Renal cortex interstitium (tissue), 11 donors: ENCODE data around the gene CCNL1. TPM values are rescaled to one million over a fixed set of nuclear protein-coding genes. Genes with fewer than 3 reads are reported as not detected.

Experiments used
- DNase-seq, 11 donors: peaks; one replicate each; pipeline ENCODE4 v3.0.0-alpha.2; 2013; ENCODE audit warnings: low read depth in 9 of 11, low spot score in 4 of 11; ENCODE audit errors: extremely low read depth in 1 of 11
- polyA plus RNA-seq, 3 donors: library from polyadenylated mRNA; unstranded; fragments of 120-200 nt; gene quantifications; one replicate each; pipeline ENCODE4 v1.2.1, GENCODE V29; 2013; ENCODE audit not compliant: insufficient read length in 3 of 3

The CCNL1 gene
- polyA plus RNA-seq, 3 donors: 145 to 231 (median 205) TPM

DNA sequence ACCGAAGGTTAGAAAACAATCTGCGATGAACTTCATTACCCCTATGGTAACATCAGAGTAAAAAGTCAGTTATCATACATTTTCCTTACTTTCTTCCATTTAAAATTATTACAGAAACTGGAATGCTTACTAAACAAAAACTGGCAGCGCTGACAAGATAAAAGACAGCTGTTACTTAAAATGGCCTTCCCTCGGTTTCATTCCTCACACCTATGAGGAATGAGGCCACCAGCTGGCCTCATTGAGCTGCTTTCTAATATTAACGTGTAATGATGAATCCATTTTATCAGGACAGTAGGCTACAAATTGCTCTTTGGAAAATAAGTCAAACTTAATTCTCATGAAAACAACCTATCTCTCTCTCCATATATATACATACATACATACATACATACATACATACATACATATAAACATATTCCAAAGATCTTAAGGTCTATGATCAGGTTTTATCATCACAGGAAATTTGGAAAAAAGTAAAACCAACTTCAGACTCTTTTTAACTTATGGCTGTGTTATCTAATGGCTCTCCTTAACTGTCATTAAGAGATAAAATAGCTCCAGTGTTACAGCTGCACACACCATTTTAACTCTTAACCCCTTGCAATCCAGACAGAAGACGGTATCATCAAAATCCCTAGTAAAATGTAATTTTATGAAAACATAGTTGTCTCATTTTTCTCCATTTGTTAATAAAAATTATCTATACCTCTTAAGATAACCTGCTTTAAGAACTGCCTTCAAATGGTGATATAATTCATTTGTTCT is 5.2 kb downstream of the CCNL1 start:
- no peak for DNase-seq

DNA sequence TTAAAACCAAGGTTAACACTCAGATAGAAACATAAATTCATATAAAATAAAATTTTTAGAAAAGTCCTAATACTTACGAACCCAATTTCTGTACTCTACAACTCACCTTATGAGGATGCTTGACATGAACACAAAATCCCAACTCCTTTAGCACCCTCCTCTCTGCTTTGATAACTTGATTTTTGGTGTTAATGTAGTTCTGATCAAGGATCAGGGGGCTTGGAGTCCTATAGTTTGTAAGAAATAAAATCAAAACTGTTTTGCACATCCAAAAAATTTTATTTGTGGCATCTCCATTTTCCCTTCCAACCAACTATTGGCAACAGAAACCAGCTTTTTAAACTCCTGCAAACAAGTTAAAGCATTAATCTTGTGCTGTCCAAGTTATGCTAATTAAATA is 7.0 kb downstream of the CCNL1 start:
- DNase-seq: no peak

DNA sequence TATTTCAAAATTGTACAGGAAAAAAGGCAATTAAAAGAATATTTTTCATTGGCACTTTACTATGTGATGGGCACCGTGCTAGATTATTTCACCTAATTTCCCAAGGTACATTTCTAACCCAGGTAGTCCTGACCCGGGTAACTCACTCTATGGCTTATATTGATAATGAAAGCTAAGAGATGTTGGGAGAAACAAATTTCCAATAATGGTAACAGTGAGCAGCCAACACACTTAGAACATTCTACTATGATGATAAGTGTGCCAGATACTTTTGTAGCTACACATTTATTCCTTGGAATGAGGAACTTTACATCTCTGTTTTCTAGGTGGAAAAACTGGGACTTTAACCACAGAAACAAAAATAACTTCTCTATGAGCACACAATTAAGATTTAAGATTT is 7.5 kb downstream of the CCNL1 start:
- no peak for DNase-seq

DNA sequence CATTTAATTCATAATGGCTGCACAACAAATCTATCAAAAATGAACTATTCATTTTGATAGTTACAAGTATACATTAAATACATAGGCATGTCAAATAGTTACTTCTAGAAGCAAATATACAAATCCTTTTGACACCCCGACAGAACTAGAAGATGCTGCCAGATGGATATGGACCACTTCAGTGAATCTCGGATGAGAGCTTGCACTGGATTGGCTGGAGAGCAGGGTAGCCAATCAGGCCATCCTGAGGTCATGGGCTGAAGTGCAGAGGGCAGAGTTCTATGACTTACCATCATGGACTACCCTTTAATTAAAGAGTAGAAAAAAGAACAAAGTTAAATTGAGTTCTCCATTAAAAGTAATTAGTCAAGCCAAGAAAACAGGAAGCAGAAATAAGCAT is 8.3 kb downstream of the CCNL1 start:
- no peak for DNase-seq

DNA sequence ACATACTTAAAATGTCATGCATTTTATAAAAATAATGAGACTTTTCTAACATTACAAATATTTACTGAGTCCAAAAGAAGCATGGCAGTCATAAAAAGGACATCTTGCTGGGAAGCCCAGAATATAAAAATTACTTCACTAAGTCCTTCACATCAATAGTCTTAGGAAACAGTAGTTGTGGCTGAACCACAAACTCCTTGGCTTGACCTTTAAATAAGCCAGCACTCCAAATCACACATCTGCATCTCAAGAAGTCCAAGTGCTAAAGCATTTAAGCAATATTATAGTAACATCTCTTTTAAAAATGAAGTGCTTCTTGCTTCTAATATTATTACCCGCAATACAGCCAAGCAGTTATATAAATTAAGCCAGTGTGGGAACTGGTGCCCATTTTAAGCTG is 8.8 kb downstream of the CCNL1 start:
- DNase-seq: no peak

DNA sequence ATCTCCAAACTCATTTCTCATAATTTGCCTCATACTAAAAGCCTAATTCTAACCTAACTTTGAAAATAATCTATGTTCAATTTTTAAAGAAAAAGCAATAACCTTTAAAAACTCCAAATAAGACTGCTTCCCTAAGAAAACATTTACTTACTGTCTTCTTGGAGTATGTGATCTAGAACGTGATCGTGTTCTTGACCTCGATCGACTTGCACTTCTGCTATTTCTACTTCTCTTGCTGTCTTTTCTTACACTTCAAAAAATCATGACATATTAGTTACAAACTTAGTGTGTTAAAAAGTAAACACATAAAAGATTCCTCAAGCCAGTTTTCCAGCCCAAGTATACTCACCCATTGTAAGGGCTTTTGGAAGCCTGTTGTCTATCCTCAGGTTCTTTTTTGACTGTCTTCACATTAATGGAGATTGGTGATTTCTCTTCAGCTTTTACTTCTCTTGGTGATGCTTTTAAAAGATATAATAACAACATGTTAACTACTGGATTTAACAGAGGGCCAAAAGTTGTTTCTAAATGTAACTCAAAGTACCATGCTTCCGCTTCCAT is 10.7 kb downstream of the CCNL1 start:
- DNase-seq: no peak

DNA sequence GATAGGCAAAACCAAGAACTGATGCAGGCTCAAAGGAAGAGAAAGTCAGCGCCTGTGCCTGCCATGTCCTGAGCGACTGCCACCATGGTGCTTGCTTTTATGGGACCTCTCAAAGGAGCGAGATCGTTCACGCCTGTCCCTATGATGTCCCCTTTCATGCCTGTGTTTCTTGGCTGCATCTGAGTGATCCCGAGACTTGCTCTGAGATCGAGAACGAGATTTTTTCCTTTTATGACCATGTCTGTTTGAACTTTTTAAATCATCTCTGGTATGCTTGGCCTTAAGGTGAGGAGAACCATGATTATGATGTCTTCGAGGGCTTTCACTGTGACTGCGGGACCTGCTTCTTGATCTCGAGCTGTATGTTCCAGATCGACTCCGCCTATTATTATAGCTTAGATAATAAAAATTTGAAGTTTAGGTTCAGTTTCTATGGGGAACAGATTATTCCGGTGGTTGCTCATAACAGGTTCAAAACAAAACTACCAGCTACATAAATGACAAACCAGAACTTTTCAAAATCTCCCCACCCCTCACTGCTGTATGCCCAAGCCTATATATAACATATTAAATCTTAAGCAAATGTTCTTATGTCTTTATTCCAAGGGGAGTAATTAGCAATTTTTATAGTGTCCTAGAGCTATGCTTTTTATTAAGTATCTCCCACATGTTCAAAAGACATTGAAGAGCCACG is 11.6 kb downstream of the CCNL1 start:
- DNase-seq: no peak

DNA sequence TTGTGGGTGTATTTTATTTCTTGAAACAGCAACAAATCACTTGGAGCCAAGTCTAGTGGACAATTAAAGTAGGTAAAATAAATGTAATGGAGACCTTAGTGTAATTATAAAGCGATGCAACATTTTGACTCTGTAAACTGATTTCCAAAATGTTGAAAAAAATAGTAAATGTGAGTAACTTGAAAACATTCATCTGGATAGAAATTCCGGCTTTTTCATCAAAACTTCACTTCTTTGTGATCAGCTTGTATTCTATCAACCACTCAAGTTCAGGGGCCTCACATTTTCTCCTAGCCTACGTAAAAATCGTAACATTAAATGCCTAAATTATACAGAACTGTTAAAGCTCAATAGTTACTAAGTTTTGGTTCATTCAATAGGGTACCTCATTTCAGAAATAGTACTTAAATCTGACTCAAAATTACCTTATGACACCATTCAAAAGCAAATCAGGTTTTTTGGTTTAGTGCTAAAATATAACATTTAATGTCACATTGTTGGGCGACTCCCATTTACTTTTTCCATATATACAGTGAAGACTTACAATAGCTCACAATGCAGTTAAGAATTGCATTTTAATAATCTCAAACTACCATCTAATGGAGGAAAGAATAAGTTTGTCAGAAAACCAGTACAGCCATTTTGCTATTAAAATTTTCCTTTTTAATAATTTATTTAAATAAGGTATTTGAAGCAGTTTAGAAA is 12.7 kb downstream of the CCNL1 start:
- no peak for DNase-seq

DNA sequence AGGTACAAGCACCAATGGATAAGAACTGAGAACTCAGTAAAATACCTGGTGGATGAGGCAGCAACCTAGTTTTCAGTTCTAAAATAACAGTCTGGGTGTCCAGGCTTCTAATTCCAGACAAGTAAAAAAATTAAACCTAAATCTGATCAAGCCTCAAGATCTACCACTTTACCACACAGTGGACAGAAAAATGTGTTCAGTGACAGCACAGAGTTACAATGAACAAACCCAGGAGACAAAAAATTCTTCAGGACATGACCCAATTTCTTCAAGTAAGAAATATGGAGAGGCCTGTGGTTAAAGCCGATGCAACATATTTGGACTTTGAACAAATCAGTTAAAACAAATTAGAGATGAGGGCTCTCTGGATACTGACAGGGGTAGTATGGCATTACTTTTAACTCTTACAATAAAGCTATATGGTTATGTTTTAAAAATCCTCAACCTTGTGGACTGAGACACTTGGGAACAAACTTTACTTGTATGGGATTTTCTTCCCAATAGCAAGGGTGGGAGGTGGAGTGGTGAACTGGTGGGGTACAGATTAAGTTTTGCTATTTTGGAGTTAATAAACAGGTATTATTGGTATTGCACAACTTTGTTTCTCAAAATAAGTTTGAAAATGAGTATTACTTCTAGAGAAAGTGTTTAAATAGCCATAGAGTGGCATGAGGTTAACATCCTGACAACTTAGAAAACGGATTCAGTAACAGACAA is 14.2 kb downstream of the CCNL1 start:
- no peak for DNase-seq

DNA sequence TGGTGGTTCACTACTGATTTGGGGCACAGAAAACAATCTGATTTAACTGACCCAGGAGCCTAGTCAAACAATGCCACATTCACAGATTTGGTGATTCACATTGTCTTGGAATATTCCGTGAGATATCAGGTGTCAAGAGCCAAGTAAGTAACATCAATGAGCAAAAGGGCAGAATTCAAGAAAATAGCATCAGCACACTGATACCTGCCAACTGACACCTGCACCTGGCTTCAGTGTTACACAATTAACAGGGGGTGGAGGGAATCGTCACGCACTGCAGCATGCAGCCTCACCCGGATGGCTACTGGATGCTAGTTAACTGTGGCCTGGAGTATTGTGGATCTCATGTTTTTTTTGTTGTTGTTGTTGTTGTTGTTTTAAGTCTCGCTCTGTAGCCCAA is 17.6 kb downstream of the CCNL1 start:
- DNase-seq: no peak

DNA sequence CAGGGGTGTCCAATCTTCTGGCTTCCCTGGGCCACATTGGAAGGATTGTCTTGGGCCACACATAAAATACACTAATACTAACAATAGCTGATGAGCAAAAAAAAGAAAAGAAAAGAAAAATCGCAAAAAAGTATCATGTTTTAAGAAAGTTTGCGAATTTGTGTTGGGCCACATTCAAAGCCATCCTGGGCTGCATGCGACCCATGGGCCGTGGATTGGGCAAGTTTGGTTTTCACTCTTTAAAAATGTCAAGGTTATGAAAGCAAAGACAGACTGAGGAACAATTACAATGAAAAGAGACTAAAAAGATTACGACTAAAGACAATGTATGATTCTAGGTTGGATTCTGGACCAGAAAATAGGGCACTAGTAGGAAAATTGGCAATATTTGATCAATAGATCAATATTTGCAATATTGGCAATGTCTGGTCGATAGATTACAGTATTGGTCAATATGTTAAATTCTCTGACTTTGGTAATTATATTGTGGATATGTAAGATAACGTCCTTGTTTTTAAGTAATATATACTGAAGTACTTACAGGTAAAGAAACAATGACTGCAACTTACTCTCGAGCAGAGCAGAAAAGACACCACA is 19.9 kb downstream of the CCNL1 start:
- no peak for DNase-seq

DNA sequence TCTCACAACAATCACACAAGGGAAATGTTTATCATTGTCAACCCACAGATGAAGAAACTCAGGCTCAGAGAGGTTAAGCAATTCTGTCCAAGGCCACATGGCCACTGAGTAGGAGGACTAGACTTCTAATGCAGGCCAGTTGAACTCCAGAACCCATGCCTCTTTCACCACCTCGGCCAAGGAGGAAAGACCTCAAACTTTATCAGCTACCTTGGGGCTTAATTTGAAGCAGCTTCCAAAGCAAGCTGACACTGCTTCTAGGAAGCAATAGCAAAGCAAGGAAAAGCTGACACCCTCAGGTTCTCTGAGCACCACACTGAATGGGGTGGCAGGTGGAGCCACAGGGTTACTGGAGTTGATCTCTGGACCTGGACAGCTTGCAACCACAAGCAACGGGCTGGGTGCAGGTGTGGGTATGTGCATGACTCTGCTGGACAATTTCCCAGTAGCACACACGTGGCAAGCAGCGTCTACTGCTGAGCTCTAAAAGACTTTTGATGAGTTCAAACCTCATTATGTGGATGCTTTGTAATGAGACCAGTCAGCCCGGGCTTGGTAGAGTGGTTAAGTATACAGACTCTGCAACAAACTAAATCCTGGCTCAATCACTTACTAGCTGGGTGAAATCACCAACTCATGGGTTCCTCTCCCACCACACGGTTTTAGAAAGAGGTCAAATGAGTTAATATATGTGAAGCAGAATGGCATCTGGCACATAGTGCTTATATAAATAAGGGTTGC is 23.1 kb downstream of the CCNL1 start:
- DNase-seq: no peak

DNA sequence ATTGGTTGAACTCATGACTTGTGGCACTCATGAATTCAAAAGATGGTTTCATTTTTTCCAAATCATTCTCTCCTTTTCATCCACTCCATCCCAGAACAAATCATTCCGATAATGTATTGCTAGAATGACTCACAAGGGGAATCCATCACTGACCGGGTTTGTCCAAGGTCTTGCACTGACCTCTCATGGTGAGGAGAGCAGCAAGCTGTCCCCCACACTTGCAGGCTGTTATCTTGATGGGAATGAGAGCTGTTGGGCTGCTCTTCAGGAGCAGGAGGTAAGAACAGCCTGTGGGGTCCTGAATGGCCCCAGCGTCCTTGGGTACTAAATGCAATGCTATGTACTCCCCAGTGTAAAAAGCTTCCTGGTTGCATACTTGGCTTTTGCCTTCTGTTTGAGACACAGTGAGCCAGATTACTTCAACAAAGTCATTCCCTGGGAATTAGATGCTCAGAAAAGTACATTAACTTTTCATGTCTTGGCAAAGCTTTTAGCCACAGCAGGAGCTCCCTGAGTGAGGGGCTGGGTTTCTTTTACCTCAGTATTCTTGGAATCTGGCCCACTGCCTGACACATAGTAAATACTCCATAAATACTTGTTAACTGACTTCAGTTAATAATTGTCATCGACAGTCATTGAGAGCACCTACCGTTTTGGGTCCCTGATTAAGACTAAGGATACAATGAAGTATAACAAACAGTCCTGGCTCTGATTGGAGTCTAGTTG is 24.1 kb downstream of the CCNL1 start:
- DNase-seq: no peak

DNA sequence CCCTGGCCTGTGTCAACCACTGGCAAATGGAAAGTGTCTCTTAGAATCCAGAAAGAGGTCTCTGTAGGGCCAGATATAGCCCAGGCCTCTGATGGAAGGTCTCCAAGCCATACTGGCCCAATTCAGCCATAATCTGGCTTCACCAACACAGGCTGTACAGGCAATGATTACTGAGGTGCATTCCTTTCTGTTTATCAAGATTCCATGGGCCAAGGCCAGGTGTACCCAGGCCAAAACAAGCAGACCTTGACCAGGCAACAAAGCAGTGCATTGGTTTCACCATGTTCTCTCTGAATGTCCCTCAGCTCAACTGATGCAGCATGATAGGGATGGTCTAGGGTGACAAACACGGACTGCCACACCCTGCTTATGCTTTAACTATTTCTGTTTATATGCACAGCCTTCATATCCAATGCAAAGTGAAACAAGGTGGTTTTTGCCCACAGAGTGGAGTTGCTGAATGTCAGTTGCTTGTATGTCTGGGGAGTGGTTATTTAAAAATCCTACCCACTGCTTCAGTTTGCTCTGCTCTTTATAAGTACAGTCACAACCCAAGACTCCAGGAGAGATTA is 25.2 kb downstream of the CCNL1 start:
- DNase-seq: no peak

DNA sequence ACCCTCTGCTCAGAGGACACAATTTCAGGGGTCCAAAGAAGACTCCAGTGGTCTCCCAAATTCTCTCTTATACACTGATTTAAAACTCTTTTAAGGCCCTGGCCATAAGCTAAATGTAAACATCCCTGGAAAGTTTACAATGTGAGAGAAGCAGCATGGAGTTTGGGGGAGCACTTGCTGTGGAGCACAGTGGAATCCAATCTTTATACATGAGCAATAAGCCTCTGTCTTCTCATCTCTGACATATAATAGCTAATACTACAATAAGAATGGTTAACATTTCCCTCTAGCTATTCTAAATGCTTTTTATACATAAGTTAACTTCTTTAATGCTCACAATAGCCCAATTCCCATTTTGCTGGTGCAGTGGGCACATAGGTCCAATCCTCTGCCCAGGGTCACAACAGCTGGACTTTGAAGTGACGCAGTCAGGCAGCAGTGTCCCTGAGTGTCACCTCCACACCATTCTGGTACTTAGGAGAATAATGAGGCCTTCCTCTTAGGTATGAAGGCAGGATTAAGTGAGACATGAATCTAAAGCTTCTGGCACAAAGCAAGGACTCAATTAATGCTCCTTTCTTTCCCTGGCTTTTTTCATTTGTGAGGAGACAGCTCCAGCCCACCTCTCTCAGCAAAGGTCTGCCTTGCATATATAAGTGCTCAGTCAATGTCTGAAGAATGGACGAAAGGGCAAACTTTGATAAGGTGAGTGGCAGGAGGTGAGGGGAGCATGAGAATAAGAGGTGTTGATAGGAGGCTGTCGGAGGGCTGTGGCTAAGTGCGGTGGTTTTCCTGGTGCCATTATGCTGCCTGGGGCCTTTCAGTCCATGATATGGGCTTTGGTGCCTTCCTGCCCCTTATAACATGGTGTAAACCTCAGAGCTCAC is 26.3 kb downstream of the CCNL1 start:
- no peak for DNase-seq

DNA sequence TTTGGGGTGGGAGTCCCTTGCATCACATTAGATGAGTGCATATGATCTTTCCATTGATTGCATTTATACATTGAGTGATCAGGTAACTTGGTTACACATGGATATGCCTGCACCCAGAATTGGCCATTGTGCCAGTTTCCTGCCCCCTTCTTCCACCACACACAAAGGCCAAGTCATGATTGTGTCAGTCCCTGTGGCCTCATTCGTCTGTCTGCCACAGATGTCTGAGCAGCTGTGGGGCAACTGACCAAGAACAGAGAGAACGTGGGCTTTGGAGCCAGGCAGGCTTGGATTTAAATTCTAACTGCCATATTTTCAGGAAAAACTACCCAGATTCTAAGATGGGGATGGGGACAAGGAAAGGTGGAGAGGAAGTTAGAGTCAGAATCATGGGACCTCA is 27.0 kb downstream of the CCNL1 start:
- DNase-seq: no peak
